Dermis microvascular lymphatic vessel endothelial cell (primary cell): Measurements from ENCODE around the gene HS3ST4. TPM values are rescaled to one million over a fixed set of nuclear protein-coding genes. Genes with fewer than 3 reads are reported as not detected.

Source experiments
- DNase-seq, 2 donors: peaks; one replicate each; pipeline versions ENCODE4 v3.0.0 to v3.0.0-alpha.2; 2010; ENCODE audit warnings: low read depth in 2 of 2
- total RNA-seq: library from RNA; depleted of rRNA; stranded (reverse); fragments of >200 nt; gene quantifications from 2 replicates; pipeline ENCODE4 v1.2.1, GENCODE V29; 2014

Gene HS3ST4
- total RNA-seq, 1 donor from 2014 or later, result not detected

DNA sequence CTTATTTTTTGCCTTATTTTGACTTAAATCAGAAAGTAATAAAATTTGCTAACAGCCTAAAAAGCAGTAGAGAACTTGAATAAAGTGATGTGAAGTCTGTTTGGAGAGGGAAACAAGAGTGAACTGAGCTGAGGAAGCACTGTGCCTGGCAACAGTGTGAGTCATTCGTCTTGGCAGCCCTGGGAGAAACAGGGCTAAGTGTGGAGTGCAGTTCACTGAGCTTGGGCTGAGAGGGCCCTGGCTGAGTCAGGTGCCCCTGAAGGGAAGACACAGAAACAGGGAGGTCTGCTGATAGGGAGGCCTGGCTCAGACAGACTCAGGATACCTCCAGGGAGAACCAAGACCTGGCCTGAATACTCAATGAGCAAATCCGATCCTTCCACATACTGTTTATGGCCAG lies 132.1 kb downstream of the HS3ST4 start:
- peak in 1 of 2 donors; percentile 16 for DNase-seq

DNA sequence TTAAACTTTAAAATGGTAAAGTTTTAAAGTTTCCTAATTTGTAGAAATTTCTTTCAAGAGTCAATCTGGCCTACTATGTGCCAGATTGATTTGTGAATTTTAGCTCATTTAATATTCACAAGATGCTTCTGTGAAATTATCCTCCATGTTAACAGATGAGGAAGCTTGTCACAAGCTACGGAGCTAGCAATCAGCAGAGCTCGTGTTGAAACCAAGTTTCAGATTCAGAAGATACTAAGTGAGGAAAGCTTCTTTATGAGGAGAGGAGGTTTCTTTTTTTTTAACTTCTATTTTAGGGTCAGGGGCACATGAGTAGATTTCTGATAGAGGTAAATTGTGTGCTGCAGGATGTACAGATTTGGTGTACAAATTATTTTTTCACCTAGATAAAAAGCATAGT lies 135.9 kb downstream of the HS3ST4 start:
- no peak for DNase-seq

DNA sequence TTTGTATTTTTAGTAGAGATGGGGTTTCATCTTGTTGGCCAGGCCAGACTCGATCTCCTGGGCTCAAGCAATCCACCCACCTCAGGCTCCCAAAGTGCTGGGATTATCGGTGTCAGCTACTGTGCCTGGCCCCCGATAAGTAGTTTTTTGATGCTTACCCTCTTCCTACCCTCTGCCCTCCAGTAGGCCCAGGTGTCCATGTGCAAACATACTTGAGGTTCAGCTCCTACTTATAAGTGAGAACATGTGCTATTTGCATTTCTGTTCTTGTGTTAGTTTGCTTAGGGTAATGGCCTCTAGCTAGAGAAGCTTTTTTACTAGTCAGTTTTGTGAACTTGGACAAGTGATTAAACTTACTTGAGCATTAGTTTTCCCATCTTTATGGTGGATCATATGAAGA lies 136.8 kb downstream of the HS3ST4 start:
- no peak for DNase-seq

DNA sequence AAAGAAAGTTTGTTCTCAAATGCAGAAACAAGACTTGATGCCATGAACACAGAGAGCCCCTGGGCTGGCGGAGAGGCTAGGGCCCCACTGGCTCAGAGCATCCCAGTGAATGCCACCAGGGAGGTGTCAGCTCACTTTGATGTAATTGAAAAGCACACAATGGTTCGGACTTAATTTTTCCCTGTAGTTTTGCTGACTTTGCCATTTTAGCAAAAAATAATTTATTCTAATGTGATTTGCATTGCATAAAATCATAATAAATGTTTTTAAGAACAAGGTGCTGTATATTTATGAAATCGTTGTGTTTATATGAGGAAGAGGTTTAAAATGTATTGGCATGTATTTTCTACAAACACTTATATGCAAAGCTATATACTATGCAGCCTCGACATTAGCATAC lies 140.5 kb downstream of the HS3ST4 start:
- no peak for DNase-seq

DNA sequence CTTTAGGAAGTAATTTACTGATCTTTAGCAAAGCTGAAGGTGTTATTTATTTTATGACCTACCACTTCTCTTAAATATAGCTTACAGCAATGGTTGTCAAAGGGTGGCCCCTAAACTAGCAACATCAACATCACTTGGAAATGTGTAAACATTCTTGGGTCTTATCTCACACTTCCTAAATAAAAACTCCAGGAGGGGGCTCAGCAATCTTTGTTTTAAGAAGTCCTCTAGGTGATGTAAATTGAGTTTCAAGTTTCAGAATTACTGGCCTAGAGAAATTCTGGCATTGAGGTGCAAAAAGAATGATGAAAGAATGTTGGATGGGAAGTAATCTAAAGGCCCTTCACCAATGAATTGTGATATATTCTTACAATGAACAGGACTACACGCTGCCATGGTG lies 142.3 kb downstream of the HS3ST4 start:
- no peak for DNase-seq

DNA sequence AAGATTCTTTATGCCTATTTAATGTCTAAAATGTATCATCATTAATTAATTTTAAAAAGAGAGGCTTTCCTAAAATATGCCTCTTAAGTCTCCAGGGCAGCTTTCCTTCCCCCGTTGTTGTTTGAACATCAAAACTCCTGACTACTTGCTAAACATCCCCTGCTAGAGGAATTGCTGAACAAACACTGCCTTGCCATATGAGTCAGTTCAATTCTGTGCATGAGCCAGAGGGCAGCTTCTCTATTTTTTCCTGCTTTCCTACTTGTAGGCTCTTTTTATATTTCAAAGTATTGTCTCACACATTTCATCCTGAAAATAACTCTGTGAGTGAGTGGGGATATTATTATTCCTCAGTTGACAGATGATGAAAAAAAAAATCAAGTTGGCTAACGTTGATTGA lies 143.4 kb downstream of the HS3ST4 start:
- DNase-seq, result peak in 1 of 2 donors; percentile 10

DNA sequence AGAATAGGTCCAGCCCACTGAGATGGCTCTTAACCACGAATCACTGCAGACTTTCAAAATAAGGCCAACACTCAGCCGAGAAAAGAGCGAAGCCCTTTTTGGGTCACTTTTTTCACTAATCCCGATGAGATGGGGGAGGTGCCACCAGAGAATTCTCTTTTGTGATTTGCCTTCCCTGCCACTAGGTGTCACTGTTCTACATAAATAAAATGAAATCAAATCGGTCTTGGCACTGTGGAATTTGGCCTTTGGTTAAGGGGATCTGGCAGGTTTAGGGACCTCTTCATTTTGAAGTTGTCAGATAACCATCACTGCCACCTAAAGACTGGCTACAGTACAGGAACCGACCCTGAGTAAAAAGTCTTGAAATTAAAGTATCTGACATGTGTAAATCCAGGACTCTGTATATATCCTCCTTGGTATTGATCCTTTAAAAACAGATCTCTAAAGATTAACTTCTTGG lies 147.0 kb downstream of the HS3ST4 start:
- DNase-seq, result peak; percentile 29 to 50

DNA sequence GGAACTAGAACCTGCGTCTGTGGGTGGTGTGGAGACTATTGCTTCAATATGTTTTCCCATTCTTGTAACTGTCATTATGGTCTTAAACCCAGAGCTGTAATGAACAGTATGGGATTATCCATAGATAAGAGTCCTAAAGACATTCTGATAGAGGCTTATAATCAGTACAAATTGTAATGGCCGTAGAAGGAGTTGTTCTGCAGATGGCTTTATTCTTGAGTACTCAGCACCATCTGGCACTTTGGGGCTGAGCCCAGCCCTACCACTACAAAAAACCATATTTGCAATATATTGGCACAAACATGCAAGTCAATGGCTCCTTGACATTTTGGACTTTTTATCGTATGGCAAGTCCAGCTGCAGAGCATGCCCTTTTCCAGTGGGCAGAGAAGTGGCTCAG lies 150.0 kb downstream of the HS3ST4 start:
- DNase-seq, result no peak

DNA sequence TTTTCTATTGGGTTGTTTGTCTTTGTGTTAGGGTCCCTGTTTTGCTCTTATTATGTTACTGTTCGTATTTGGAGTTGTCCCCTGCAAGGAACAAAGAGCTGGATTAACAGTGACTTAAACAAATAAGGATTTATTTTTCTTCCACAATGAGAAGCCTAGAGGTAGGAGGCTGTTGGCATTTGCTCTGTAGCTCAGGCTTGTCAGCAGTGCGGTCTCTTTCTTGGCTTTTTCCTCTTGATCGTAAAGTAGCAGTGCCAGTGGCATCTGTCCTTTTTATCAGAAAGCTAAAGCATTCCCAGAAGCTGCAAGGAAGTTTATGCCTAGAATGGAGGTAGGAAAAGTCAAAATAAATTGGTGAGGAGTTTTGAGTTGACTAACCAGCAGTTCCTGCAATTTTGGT lies 154.1 kb downstream of the HS3ST4 start:
- no peak for DNase-seq

DNA sequence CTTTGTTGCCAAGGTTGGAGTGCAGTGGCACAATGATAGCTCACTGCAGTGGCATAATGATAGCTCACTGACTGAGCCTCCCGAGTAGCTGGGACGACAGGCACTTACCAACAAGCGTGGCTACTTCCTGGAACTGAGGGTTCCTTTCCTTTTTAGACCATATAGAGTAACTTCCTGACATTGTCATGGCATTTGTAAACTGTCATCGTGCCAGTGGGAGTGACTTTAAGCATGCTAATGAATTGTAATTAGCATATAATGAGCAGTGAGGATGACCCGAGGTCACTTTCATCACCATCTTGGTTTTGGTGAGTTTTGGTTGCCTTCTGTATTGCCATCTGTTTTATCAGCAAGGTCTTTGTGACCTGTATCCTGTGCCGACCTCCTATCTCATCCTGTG lies 162.4 kb downstream of the HS3ST4 start:
- DNase-seq, result no peak

DNA sequence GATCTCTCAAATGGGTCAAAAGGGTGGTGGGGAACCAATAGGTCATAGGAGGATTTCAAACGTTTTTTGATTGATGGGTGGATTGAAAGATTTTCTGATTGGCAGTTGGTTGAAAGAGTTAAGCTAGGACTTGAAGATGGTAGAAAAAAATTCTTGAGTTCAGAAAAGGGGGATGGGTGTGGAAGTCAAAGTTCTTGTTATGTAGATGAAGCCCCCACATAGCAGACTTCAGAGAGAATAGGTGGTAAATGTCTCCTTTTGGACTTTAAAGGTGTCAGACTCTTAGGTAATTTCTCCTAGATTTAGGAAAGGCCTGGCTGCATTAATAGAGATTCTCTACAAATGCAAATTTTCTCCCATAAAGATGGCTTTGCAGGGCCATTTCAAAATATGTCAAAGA lies 163.3 kb downstream of the HS3ST4 start:
- DNase-seq, result no peak

DNA sequence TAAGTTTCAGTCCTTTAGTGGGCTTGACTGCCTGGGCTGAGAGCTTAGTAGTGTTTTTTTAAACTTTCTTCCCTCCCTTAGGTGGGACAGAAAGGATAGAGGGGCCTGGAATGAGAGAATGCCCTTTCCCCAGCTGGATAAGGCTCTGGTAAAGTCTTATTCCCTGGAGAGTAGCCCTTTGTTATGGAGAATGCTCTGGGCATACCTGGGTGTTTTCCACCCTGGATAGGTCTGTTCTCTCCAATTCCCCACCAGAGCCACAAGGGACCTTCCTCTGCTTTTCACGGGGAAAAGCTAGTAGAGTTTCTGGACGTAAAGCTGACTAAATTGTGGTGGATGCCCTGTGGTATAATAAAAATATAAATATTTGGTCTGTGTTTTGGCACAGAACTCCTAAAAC lies 164.1 kb downstream of the HS3ST4 start:
- DNase-seq, result no peak

DNA sequence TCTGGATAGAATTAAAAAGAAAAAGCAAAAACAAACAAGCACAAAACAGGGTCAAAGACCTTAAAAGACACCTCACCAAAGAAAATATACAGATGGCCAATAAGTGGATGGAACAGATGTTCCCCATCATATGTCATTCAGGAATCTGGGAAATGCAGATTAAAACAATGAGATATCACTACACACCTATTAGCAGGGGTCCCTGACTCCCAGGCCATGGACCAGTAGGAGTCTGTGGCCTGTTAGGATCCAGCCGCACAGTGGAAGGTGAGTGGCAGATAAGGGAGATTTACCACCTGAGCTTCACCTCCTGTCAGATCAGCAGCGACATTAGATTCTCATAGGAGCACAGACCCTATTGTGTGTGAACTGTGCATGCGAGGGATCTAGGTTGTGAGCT lies 167.9 kb downstream of the HS3ST4 start:
- DNase-seq, result no peak

DNA sequence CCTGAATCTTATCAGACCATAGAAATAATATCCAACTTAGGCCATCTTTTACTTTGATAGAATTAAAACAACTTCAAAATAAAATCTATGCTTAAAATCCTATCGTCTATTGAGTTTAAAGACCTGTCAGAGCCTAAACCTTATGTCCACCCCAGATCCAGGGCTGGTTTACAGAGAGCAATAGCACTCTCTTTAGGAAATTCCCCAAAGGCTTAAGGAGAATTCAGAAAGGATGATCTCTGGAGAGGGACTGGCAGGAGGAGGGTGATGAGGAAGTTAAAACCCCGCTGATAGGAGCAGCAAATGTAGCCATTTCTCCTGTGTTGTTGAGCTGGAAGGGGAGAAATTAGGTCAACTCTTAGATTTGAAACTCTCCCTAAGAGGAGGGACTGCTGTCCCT lies 175.3 kb downstream of the HS3ST4 start:
- no peak for DNase-seq

DNA sequence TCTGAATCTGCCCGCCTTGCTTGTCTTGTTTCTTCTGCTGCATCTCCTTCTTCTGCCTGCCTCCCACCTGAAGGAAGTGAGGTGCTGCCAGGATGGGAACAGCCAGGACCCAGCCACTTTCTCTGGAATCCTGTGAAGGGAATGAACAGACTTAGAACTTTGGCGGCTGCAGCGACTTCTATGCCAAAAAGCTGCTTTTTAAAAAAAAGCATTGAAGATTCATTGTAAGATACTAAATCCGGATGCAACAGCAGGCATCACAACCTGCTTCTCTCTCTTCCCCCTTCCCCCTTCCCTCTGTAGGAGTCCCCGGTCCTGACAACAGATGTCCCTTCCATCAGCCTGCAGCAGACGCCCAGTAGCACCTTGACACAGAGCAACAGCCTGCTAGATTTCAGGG lies 176.3 kb downstream of the HS3ST4 start:
- DNase-seq, result no peak

DNA sequence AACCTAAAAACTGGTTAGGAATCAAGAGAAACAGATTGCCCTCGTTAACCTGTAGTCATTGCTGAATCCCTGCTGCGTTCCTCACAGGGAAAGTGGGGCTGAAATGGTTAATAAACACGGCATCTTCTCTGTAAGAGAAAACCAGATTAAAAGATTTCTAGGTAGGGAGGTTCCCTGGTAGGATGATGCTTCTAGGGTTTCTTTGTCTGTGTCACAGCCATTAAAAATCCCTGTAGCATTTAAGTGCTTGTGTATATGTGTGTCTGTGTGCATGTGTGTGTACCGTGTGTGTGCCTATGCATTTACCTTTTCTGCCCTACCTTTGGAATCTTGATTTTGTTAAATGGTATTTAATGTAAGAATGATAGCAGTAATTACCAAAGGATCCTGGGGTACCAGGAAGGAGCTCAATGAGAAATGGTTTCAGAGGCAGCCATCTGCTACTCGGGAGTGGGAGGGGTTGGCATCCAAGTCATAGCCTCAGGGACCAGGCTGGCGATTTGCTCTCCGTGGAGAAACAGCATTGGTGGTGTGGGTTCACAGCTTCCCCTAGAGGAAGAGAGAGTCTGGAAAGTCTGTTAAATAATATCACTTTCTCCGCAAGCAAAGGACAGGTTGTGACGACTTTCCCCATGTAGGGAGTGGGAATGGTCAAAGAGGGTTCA lies 177.1 kb downstream of the HS3ST4 start:
- DNase-seq, result no peak

DNA sequence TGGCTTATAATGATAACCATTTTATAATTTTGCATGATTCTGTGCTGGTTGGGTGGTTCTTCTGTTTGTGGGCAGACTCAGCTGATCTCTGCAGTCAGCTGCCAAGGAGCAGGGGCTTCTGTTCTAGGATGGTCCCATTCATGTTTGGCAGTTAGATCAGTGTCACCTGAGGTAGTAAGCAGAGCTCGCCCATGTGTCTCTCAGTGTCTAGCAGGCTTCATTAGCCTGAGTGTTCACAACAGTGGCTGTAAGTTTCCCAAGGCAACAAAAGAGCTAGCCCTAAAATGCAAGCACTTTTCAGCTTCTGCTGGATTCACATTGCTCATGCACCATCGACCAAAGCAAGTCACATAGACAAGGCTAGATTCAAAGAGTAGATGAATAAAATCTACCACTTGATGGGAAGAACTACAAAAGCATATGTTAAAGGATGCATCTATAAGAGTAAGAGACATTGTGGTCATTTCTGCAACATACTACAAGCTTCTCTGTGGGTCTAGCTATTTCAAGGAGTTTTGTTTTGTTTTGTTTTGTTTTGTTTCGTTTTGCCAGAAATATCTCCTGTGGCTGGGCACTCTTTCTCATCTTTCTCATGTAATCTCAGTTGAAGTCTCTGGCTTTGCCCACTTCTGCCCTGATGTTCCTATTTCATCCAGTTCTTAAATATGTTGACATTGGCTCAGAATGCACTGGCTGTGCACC lies 180.8 kb downstream of the HS3ST4 start:
- DNase-seq, result no peak

DNA sequence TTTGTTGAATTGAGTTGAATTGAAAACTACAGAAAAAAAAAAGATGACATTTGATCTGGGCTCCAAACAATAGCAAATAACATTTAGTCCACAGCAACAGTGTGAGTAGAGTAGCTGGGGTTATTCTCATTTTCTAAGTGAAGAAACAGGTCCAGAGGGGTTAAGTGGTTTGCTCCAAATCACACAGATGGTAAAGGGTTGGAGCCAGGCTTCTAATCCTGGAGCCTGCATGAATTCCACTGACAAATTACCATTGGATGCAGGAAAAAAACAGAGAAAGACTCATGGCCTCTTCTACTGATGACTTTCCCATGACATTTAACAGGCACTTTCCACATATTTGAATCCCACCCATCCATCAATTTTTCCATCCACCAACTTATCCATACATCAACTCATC lies 182.4 kb downstream of the HS3ST4 start:
- no peak for DNase-seq

DNA sequence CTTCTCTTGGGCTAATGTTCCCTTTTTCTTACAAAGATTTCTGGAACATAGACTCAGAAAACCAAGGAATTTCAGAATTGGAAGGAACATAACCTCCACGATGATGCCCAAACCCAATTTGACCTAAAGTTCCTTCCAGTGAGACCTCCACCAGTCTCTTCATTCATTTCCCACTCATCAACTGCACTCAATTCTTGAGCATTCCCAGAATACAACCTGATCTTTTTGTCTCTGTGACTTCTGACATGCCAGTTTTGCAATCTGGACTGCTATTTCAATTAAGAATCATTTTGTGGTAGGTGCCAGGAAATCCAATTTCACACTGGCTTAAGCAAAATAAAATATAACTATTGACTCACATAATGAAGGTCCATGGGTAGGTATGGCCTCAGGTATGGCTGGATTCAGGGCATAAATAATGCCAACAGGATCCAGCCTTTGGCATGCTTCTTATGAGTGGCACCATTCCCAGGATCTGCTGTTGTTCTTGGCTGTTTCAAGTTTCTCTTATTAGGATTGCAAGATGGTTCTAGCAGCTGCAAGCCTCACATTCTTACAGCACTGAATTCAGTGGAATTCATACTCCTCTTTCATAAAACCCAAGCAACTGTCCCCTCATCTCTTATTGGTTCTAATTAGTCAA lies 184.3 kb downstream of the HS3ST4 start:
- DNase-seq, result no peak

DNA sequence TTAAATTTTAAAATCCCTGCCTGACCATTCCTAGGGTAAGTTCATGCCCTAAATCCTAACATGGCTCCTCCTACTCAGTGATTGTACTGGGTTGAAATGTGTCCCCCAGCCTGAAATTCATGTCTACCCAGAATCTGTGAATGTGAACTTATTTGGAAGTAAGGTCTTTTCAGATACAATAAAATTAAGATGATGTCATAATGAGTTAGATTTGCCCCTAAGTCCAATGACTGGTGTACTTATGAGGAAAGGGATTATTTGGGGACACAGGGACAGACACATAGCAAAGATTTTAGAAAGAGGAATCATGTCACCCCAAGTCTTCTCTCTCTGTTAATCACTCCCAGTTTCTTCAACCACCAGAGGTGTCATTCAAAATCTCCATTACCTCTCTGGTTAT lies 185.3 kb downstream of the HS3ST4 start:
- no peak for DNase-seq

DNA sequence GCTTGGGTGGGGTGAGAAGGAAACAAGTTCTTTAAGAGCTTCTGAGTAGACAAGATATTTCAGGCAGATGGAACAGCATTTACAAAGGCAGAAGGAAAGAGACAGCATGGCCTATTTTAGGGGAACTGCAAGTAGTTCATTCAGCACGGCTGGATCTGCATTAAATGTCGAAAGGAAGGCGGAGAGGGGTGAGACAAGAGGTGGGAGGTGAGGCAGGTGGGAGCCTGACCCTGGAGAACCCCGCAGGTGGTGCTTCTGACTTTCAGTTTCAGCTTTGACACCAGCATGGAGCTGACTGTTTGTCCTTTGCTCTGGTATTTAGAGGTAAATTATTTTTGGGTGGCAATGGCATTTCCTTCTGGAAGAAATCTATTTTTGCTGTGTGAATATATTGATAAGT lies 194.8 kb downstream of the HS3ST4 start:
- no peak for DNase-seq

DNA sequence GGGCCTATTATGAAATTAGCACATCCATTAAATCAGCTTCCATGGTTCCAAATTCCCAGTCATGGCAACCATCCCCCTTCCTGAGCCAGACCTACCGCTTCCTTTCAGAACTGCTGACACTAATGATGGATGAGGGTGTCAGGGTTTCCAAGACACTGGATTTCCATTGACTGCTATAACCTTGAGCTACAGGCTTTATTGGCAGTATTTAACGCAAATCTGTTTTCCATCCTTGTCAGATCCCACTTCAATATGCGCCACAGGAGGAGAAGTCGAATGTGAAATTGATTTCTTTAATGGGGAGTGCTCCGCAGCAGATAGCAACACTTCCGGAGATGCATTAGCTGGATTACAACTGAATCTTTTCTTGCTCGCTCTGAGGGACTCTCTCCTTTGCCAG lies 197.1 kb downstream of the HS3ST4 start:
- DNase-seq, result no peak

DNA sequence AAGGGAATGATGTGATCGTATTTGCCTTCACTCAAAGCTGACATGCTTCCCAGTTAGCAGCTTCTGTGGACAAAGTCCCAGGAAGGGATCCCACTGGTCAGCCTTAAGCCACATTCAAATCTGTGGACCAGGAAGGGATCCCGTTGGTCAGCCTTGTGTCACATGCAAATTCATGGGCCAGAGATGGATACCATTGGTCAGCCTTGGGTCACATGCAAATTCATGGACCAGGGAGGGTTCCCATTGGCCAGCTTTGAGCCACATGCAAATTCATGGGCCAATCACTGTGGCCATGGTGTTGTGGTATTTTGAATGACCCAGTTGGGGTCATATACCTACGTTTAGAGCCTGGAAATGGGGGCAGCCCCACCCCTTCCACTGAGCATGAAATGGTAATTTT lies 201.6 kb downstream of the HS3ST4 start:
- no peak for DNase-seq
